Breast epithelium (tissue), 4 donors: ENCODE measurements around the gene BHLHA9. TPM values are rescaled to one million over a fixed set of nuclear protein-coding genes. Genes with fewer than 3 reads are reported as not detected.

ENCODE experiments used
- DNase-seq, 2 donors: peaks; one replicate each; pipeline ENCODE4 v3.0.0-alpha.2; 2019; ENCODE audit warnings: low spot score in 2 of 2
- H3K27ac ChIP-seq, 2 donors: fragments of 200-600 bp; sonication (generic) in 1 of 2; one replicate each; pipeline ENCODE4 v1.5.1; 2016 to 2019; ENCODE audit warnings: mild to moderate bottlenecking in 1 of 2
- H3K27me3 ChIP-seq, 2 donors: fragments of 200-600 bp; sonication (generic) in 1 of 2; one replicate each; pipeline versions ENCODE4 v1.5.1 to v1.6.0; 2017 to 2019; ENCODE audit warnings: control low read depth in 1 of 2, mild to moderate bottlenecking in 1 of 2
- H3K36me3 ChIP-seq: fragments of 200-600 bp; one replicate; pipeline ENCODE4 v1.5.1; 2019
- H3K4me1 ChIP-seq, 2 donors: fragments of 200-600 bp; sonication (generic); one replicate each; pipeline ENCODE4 v1.5.1; 2016 to 2019; ENCODE audit warnings: control low read depth in 1 of 2
- H3K4me3 ChIP-seq, 3 donors: fragments of 200-600 bp; sonication (generic); 1 replicate in 2 of 3; 2 replicates in 1 of 3; pipeline ENCODE4 v1.5.1; 2016 to 2019; ENCODE audit warnings: mild to moderate bottlenecking in 3 of 3, moderate library complexity in 2 of 3
- H3K9me3 ChIP-seq, 2 donors: fragments of 200-600 bp; sonication (generic) in 1 of 2; one replicate each; pipeline ENCODE4 v1.5.1; 2016 to 2019; ENCODE audit warnings: control low read depth in 1 of 2
- CTCF ChIP-seq, 3 donors: fragments of 450-650 bp; IDR thresholded peaks; one replicate each; pipeline ENCODE4 v1.5.1; 2016 to 2017; ENCODE audit warnings: antibody characterized with exemption in 3 of 3, mild to moderate bottlenecking in 3 of 3, moderate library complexity in 3 of 3
- POLR2A ChIP-seq: fragments of 450-650 bp; IDR thresholded peaks from one replicate; pipeline ENCODE4 v1.6.1; 2016; ENCODE audit warnings: antibody characterized with exemption, mild to moderate bottlenecking, moderate library complexity
- POLR2AphosphoS5 ChIP-seq, 3 donors: sonication (generic); formaldehyde crosslinking; IDR thresholded peaks; one replicate each; pipeline ENCODE4 v1.6.1; 2017; ENCODE audit warnings: antibody characterized with exemption in 3 of 3
- intact Hi-C: fragments of 100-400 bp; cut with DNase I; formaldehyde crosslinking; loops from one replicate; pipeline ENCODE4 v1.15.1; 2023; ENCODE audit warnings: low total_unique reads
- total RNA-seq, 3 donors: library from RNA; depleted of rRNA; stranded (reverse); fragments of >200 nt; gene quantifications; one replicate each; pipeline ENCODE4 v1.1.0, GENCODE V29; 2016

The BHLHA9 gene
- total RNA-seq, 3 donors from 2014 or later, result not detected

- TF ChIP-seq POLR2A (no peak), POLR2AphosphoS5 (IDR thresholded peaks at IDR 0.05) (no peak), CTCF (IDR thresholded peaks at IDR 0.05) (no peak)
- Histone ChIP-seq H3K27me3 (peaks cover 0 to 55% of the 10 kb centered on the region in 2 donors), H3K4me1 (peaks cover 6 to 15% of the 10 kb centered on the region in 2 donors), H3K4me3 (peak overlapping the region; percentile 60 to 78 (median 74)), H3K9me3 (no peaks in the 10 kb centered on the region), H3K36me3 (no peaks in the 10 kb centered on the region), H3K27ac (peak overlapping the region in 1 of 2 donors; percentile 21)
- intact Hi-C loops, result no loop called here
- peak in 1 of 2 donors; percentile 33 for DNase-seq
Measured at GRCh38 chr17:1229349-1229899, 40.8 kb upstream of the BHLHA9 start.

- TF ChIP-seq POLR2A, result no peak
- no peak for TF ChIP-seq CTCF (IDR thresholded peaks at IDR 0.05)
- TF ChIP-seq POLR2AphosphoS5 (IDR thresholded peaks at IDR 0.05), result no peak
- Histone ChIP-seq H3K9me3 (no peaks in the 10 kb centered on the region), H3K27me3 (peaks cover 0 to 55% of the 10 kb centered on the region in 2 donors), H3K27ac (peak overlapping the region in 1 of 2 donors; percentile 21), H3K4me3 (peak overlapping the region; percentile 60 to 78 (median 74)), H3K36me3 (no peaks in the 10 kb centered on the region), H3K4me1 (peaks cover 6 to 15% of the 10 kb centered on the region in 2 donors)
- intact Hi-C loops, result no loop called here
- DNase-seq, result no peak
Measured at GRCh38 chr17:1229900-1230501, 40.2 kb upstream of the BHLHA9 start.

- TF ChIP-seq POLR2A (no peak), POLR2AphosphoS5 (IDR thresholded peaks at IDR 0.05) (no peak), CTCF (IDR thresholded peaks at IDR 0.05) (no peak)
- Histone ChIP-seq H3K9me3 (no peaks in the 10 kb centered on the region), H3K27ac (no peak overlapping the region), H3K36me3 (no peaks in the 10 kb centered on the region), H3K27me3 (peaks cover 0 to 51% of the 10 kb centered on the region in 2 donors), H3K4me1 (peaks cover 6 to 15% of the 10 kb centered on the region in 2 donors), H3K4me3 (no peak overlapping the region)
- intact Hi-C loops, result no loop called here
- no peak for DNase-seq
Measured at GRCh38 chr17:1231456-1231855, 38.8 kb upstream of the BHLHA9 start.

- Histone ChIP-seq H3K36me3 (no peaks in the 10 kb centered on the region), H3K4me3 (no peak overlapping the region), H3K9me3 (no peaks in the 10 kb centered on the region), H3K27ac (no peak overlapping the region), H3K4me1 (peaks cover 6 to 15% of the 10 kb centered on the region in 2 donors), H3K27me3 (peaks cover 0 to 46% of the 10 kb centered on the region in 2 donors)
- intact Hi-C loops, result no loop called here
- no peak for TF ChIP-seq CTCF (IDR thresholded peaks at IDR 0.05)
- TF ChIP-seq POLR2A, result no peak
- no peak for TF ChIP-seq POLR2AphosphoS5 (IDR thresholded peaks at IDR 0.05)
- no peak for DNase-seq
Measured at GRCh38 chr17:1232331-1232730, 37.9 kb upstream of the BHLHA9 start.

GRCh38 chr17:1232786-1233185, 37.5 kb upstream of the BHLHA9 start:
- DNase-seq, result no peak
- peaks cover 6 to 15% of the 10 kb centered on the region in 2 donors for H3K4me1 ChIP-seq
- no peak overlapping the region for H3K27ac ChIP-seq
- H3K36me3 ChIP-seq, result no peaks in the 10 kb centered on the region
- H3K27me3 ChIP-seq, result peaks cover 0 to 42% of the 10 kb centered on the region in 2 donors
- H3K4me3 ChIP-seq, result no peak overlapping the region
- TF ChIP-seq POLR2A, result no peak
- no peak for TF ChIP-seq CTCF (IDR thresholded peaks at IDR 0.05)
- TF ChIP-seq POLR2AphosphoS5 (IDR thresholded peaks at IDR 0.05), result no peak
- intact Hi-C loops, result no loop called here
- H3K9me3 ChIP-seq, result no peaks in the 10 kb centered on the region
